Islet of Langerhans (tissue), 1 donor: ENCODE data around the gene ZSCAN20.
"Not testable (repeated sequence)": the region's sequence is repeated elsewhere in the genome, so short reads cannot be mapped to it uniquely, and the experiment has no call there.

Experiments
- FAIRE-seq: peaks from one replicate; lab custom pipeline; 2011; peaks lifted over from hg19 to GRCh38; lab: Jason Lieb, UNC

ZSCAN20 gene

DNA sequence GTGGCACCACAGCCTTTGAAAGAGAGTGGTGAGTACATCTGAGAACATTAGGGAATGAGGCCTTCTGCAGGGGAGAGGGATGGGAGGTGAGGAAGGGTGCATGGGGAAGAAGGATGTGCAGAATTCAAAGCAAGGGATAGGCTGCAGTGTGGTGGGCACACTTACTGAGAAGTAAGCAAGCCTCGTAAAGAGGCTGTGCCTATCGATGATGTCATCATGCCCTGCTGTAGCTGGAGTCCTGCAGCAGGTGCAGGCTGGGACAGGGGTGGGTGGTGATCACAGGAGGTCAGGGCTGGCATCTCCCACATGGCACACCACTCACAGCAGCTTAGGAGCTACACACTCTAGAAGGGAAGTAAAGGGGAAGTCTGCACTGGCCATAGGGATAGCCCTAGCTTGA lies 16.2 kb downstream of the ZSCAN20 start:
- FAIRE-seq: no peak

DNA sequence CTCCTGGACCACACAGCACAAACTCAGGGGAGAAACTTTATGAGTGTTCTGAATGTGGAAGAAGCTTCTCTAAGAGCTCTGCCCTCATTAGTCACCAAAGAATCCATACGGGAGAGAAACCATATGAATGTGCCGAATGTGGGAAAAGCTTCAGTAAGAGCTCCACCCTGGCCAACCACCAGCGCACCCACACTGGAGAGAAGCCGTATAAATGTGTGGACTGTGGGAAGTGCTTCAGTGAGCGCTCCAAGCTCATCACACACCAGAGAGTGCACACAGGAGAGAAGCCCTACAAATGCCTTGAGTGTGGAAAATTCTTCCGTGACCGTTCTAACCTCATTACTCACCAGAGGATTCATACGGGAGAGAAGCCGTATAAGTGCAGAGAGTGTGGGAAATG lies 22.5 kb downstream of the ZSCAN20 start:
- FAIRE-seq: no peak

DNA sequence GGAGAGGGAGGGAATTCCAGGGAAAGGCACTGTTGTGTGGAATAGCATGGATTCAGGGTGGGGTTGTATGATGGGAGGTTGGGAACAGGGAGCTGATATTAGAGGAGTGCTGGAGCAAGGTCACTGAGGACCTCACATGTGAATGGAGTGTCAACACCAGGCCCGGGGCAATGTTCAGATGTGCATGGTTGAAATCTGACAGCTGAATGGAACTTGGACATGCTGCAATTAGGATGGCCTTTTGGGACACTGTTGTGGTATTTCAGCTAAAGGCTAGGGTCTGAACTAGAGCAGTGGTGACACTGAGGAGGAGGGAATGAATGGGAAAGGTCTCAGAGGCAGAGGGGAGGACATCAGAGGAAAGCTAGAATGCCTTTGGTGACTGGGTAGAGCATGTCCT lies 25.0 kb downstream of the ZSCAN20 start:
- FAIRE-seq: no peak

DNA sequence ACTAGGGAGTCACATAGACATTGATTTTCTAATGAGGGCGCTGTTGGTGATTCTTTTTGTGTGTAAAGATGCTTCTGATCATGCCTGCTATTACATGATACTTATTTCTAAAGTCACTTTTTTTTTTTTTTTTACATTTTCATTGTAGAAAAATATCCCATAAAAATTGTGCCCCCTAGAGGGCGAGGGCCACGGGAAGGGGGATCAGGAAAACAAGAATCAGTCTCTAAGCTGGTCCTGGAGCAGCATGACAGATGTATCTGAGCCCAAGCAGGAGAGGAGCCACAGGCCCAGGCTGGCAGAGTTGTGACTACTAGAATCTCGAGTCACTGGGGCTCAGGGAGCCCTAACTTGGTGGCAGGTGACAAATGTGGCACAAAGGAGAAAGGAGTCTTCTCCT lies 28.1 kb downstream of the ZSCAN20 start:
- no peak for FAIRE-seq

DNA sequence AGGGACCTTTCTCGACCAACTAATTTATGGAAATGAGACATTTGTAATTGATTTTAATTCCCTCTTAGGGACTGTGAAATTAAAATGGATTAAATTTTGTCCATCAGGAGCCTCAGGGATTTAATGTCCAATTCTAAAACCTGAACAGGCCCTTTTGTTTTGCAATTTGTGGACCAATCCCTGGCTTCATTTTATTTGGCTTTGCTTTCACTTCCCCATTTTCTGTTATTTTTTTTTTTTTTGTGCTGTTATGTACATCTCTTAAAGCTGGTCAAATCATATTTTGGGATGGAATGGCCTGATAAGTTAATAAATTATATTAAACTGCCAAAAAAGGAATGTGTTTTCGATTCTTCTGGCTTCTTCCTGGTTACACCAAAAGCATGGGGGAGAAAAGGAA lies 28.9 kb downstream of the ZSCAN20 start:
- no peak for FAIRE-seq

DNA sequence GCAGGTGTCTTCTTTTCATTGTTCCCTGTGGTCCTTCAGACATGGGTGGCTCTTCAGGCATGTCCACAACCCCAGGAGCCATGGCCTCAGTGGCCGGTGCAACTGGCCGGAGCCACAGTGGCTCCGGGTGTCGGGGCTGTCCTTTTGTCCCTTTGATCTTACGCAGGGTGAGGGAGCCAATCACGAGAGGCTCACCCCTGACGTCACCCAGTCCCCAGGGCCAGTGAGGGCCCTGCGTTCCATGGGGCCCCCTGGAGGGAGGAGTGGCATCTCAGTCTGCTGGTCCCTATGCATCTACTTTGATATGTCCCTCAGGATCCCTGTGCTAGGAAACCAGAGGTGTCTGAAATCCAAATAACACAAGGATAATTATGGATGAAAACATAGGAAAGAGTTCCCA lies 29.3 kb downstream of the ZSCAN20 start:
- FAIRE-seq: no peak

DNA sequence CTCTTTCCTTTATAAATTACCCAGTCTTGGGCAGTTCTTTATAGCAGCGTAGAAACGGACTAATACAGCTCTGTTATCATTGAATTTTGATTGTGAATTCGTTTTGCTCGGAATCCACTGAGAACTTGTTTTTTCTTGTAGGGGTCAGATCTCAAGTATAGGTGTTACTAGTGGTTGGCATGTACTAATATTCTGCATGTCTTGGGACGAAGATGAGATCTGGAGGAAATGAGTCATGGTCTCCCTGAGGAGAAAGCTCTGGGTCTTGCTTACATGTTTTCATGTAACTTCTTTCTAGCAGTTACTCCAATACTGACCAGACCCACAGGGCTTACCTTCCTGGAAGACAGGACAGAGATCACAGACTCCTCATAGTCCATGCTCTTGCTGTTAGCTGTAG lies 30.3 kb downstream of the ZSCAN20 start:
- no peak for FAIRE-seq

DNA sequence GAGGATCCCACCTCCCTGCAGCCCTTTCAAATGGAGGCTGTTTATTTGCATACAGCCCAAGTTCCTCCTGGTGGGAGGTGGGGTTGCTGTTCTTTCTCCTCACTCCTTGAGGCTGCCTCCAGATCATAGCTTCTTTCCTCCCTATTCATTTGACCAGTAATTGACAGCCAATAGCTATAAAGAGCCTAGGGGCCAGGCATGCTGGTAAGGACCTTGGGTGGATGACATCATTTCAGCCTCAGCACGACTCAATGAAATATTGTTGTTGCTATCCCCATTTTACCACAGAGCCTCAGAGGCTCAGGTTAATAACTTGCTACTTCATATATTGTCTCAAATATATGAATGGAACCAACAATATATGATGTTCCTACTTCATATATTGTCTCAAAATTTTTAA lies 31.1 kb downstream of the ZSCAN20 start:
- FAIRE-seq: no peak

DNA sequence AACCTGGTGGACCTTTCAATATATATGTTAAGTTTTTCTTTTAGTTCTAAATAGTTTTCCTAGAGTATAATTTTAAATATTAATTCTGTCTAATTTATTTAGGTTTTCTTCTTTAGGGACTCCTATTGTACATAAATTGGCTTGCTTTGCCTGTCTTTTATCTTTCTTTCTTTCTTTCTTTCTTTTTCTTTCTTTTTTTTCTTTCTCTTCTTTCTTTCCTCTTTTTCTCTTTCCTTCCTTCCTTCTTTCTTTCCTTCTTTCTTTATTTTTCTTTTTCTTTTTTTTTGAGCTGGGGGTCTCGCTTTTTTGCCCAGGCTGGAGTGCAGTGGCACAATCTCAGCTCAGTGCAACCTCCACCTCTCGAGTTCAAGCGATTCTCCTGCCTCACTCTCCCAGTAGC lies 35.2 kb downstream of the ZSCAN20 start:
- no peak for FAIRE-seq

DNA sequence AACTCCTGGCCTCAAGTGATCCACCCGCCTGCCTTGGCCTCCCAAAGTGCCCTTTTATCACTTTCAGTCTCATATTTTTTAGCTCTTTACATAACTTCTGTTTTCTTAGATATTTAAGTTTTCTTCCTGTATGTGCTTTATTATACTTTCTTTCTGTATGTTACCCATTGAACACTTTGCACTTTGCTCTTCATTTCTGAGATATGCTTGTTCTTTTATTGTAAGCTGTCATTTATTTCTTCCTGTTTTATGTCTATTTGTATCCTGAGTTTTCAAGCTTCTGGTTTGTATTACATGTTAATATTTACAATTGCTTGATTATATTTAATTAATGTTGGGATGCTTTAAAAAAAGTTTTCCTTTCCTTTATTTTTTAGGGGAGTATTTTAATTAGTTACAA lies 35.7 kb downstream of the ZSCAN20 start:
- no peak for FAIRE-seq

DNA sequence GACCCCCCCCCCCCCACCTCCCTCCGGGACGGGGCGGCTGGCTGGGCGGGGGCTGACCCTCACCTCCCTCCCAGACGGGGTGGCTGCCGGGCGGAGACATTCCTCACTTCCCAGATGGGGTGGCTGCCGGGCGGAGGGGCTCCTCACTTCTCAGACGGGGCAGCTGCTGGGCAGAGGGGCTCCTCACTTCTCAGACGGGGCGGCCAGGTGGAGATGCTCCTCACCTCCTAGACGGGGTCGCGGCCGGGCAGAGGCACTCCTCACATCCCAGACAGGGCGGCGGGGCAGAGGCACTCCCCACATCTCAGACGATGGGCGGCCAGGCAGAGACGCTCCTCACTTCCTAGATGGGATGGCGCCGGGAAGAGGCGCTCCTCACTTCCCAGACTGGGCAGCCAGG lies 36.8 kb downstream of the ZSCAN20 start:
- FAIRE-seq: not testable (repeated sequence)

DNA sequence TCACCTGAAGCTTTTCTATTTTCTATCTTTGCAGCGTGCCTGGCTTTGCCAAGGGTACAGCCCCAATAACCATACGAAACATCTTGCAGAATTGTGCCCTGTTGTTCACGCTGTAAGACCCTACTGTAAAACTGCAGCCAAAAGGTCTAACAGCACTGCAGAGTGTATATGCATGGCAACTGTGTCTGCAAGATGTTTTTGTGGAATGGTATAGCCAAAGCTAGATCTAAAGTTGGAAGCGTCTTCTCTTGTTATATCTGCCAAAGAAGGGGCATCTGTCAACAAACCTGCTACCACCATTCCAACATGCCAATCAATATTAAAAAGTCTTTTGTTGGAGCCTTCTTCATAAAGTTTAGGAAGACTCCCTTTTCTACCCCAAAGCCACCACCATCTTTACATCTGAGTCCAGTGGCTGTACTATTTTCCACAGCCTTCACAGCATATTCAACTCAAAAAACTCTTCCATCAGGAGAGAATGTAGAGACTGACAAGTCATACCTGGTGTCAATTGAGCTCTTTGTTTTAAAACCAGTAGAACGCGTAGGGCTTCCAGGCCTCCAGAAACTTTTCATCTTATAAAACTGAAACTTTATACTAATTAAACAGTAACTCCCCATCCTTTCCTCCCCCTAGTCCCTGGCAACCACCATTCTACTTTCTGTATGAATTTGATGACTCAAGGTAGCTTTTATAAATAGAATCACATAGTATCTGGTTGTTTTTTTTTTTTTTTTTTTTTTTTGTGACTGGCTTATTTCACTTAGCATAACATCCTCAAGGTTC lies 40.0 kb downstream of the ZSCAN20 start:
- no peak for FAIRE-seq

DNA sequence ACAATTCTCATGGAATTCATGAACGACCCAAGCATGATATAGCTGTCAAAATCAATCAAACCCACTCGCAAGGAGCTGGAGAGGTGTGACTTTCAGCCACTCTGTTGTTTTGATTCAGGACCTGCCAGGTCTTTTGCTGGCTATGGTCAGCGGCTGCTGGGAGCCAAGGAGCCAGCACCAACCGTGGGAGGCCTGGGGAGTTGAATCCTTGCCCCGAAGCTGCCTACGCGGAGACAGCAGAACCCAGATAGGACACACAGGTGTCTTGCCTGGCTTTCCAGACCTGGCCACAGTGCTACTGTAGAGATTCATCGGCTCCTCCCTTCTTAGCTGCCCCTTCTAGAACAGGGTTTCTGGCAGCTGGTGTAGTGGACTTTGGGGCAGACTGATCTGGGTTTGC lies 42.7 kb downstream of the ZSCAN20 start:
- FAIRE-seq: no peak

DNA sequence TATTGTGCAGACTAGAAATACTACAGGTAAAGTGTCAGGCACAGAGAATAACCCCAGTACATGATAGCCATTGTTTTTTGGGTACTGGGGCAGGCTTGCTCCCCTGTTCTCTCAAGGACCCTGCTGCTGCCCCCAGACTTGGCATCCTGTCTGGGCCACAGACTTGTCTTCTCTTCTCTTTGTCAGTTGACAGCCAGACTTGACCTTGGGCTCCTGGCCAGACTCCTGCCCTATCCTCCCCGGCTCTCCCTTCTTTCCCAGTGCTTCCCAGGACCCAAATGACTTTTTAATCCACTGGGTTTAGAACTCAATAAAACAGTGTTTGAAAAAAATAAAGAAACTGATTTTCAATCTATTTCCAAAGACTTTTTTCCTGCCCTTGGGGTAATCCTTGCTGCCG lies 43.2 kb downstream of the ZSCAN20 start:
- no peak for FAIRE-seq

DNA sequence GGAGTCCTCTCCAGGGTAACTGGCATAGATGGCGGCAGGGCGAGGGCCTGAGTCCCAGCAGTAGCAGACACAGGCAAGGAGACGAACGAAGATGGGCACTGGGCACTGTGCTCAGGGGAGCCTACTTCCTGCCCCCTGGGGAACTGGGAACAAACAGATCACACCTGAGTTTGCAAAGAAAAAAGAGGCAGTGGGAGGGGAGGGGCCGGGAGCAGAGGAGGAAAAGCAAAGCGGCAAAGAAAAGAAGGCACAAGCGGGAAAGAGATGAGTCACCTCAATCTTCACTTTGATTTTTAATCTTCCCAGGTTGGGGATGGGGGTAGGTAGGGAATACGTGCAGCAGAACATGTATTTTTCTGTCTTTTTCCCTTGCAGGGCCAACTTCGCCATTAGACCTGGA lies 44.0 kb downstream of the ZSCAN20 start:
- no peak for FAIRE-seq

DNA sequence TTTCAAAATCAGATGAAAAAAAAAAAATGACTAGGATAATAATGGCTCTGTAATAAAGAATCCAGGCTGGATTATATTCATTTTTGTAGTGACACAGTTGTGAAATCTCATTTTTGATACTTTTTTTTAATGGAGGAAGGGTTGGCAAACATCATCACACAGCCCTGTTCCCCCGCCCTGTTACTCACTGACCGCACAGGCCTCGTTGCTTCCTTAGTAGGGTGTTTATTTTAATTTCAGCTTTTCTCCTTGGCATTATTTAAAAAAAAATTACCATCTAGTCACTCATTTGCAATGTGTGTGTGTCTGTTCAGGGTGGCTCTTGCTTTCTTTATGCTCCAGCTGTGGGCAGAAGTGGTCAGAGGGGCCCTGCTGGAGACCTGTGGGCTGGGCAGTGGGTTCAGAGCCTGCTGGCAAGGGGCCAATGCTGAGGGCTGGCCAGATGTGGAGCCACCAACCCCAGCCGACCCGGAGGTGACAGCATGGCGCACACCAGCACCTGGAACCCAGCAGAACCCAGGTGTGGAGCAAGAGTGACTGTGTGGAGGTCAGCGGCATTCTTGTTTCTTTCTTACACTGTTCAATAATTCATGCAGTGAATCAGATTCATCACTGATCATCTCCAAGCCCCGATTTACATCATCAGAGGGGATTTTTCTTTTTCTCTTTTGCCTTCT lies 44.6 kb downstream of the ZSCAN20 start:
- FAIRE-seq: no peak

DNA sequence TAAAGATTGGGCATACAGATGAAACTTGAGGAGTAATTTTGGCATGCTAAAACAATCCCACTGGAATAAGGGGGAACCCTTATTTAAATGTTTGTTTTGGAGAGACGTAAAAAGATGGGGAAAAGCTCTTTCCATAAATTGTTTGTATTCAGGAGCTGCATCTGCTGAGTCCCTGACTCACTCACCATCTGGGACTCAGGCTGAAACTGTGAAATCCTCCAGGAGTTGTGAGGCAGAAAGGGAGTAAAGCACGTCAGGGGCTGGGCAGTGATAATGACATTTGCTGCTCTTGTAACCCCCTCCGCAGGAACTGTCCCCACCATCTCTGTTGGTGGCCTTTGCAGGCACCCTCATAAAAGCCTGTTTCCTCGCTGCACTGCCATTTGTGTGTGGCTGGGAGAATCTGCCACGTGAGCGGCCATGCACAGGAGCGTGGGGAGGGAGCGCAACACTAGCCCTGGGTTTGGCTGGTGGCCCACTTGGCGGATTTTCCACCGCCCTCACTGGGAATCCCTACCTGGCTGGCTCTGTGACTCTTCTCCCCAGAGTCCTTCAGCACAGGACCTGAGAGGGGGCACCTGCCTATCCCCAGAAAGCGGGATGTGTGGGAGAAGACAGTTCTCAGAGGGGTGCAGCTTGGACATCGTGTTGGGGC lies 45.3 kb downstream of the ZSCAN20 start:
- FAIRE-seq: no peak

DNA sequence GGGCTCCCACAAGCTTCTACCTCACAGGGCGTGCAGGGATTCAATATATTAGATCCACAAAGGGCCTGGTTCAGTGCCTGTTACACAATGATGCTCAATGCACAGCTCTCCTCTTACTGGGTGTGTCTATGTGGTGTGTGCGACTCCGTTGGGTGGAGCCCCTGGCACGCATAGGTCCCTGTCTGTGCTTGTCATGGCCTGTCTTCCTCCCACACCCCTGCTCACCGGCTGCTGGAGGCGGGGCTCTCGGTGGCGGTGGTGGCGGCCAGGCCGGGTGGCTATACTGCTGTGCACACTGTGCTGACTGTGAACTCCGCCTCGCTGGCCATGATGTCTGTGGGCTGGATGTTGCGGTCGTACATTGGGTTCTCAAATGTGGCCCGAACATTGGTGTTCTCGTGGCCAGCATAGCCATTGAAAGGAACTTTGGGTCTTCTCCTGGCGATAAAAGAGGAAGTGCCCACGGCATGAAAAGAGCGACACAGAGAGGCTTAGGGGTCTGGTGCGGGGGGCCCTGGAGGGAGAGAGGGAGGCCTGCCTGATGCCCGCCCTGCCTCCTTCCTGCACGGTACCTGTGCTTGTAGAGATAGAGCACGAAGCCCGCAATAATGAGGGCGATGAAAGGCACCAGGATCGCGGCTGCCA lies 46.9 kb downstream of the ZSCAN20 start:
- no peak for FAIRE-seq

DNA sequence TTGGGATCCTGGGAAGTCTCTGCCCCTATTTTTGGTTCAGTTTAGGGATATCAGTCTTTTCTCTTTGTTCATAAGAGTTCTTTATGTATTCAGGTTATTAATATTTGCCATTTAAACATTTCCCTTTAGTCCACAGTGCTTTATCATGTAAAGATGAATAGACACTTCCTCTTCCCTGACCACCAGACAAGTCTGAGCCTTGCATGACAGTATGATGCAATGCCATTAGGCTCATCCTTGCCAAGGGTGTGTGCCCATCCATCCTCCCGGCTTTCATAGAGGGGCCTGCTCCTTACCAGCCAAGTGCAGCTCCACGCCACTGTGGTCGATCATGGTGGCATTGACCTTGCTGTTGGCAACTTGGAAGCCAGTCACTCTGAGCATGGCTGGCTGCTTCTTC lies 52.1 kb downstream of the ZSCAN20 start:
- FAIRE-seq: no peak

DNA sequence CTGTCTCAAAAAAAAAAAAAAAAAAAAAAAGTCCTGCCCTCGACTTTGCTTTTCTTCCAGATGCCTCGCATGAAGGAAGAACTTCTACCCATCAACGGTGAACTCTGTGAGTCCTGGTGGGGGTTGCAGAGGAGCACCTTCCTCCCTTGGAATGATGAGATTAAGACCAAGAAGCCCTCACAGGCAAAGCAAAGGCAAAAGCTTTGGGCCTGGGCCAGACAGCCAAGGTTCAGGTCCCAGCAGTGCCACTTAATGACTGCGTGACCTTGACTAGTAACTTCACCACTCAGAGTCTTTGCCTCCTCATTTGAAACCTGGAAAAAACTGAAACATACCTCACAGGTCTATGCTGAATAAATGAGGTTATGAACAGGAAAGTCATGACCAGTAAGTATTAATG lies 55.5 kb downstream of the ZSCAN20 start:
- FAIRE-seq: no peak

DNA sequence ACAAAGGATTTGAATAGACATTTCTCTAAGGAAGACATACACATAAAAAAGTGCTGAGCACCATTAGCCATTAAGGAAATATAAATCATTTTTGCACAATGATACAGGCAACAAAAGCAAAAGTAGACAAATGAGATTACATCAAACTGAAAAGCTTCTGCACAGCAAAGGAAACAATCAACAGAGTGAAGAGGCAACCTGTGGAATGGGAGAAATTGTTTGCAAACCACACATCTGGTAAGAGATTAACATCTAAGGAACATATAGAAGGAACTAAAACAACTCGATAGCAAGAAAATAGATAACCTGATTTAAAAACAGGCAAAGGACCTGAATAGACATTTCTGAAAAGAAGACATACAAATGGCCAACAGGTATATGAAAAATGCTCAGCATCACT lies 57.5 kb downstream of the ZSCAN20 start:
- FAIRE-seq: no peak

DNA sequence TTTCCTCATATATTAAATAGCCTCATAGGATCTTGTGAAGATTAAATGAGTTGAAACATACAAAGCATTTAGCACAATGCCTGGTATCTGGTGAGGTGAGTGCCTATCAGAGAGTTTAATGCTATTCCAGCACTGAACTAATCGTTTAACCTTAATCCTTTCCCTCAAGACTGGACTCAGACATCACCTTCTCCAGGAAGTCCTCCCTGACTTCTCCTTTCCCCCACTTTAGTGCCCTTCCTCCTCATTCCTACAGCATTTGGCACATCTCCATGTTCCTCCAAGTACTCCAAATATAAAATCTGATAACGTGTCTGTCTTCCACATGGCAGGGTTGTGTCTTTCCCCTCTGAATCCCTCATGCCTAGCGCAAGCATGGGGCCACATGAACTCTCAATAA lies 59.8 kb downstream of the ZSCAN20 start:
- no peak for FAIRE-seq

DNA sequence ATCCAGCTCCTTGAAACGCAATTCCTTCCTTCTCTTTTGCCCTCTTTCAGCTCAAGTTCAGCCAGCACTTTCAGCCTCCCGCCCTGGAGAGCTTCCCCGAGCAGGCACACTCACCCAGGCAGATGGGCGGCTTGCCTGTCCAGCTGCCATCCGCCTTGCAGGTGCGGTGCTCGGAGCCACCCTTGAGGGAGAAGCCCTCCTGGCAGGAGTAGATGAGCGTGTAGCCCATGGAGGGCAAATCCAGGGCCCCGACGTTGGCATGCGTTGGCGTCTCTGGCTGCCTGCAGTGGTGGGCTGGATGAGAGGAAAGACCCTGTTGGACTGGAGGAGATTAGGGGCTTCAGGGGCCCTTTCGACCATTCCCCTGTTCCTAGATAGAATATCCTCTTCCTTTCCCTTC lies 60.5 kb downstream of the ZSCAN20 start:
- no peak for FAIRE-seq
